Measurements from ENCODE around the gene NR3C2.

Gene NR3C2

GRCh38 chr4:148254621-148255343, 187.4 kb downstream of the NR3C2 start:
- FAIRE-seq = peak; percentile 45

GRCh38 chr4:148253768-148254167, 188.4 kb downstream of the NR3C2 start:
- no peak for FAIRE-seq

- no peak for FAIRE-seq
Measured at GRCh38 chr4:148248824-148249223, 193.4 kb downstream of the NR3C2 start.

- FAIRE-seq = no peak
Measured at GRCh38 chr4:148245015-148245414, 197.2 kb downstream of the NR3C2 start.

DNA sequence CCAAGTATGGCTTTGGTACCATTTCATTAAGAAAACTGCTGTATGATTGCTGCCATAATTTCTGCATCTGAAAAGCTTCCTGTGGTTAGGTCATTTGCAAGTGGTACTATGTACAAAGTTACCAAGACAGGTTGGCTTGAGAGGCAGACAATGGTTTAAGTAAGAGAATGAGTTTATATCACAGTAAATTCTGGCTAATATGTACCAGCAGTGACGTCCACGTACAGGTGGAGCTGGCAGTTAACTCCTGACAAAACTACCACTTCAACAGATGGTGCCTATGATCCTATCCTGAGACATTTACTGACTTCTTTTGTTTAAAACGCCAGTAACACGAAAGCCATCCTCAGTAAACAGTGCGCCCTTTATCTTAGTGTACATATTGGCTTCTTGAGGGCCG, 198.4 kb downstream of the NR3C2 start:
- FAIRE-seq = no peak

DNA sequence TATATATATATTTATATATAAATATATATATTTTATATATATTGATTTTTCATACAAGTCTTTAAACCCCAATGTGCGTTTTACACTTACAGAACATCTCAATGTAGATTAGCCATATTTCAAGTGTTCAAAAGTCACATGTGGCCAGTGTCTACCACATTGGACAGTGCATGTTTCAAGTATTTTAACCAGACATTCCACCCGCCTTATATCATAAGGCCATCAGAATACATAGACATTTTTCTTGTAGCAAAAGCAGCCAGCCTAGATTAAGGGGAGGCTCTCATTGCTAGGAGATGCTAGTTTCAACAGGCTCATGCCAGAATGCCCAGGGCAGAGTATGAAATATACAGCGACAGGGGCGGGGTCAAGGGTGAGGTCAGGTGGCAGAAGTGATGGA, 202.0 kb downstream of the NR3C2 start:
- no peak for FAIRE-seq

DNA sequence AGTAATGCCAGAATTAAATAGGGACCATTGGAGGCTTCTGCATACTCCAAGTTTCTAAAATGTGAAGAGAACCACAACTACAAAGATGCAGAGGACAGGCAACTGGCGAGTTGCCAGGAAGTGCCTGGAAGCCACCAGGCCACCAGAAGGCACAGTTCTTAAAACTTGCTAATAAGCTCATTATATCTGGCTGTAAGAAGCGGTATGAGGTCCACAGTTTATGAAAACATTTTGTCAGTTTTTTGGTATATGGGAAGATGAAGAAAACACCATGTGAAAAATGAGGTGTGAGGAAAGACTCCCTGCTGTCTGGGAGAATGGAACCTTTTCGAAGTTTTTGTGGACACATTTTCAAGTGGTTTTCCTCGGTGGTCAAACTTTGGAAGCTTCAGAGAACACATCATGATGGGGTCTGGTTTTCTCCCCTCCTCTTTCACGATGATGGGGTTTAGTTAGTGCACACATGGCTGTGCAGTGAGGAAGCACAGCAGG, 202.7 kb downstream of the NR3C2 start:
- no peak for FAIRE-seq

- no peak for FAIRE-seq
Measured at GRCh38 chr4:148238811-148239493, 203.3 kb downstream of the NR3C2 start.

GRCh38 chr4:148238086-148238485, 204.1 kb downstream of the NR3C2 start:
- no peak for FAIRE-seq

GRCh38 chr4:148235809-148236208, 206.4 kb downstream of the NR3C2 start:
- FAIRE-seq = no peak

GRCh38 chr4:148229798-148230197, 212.4 kb downstream of the NR3C2 start:
- no peak for FAIRE-seq

DNA sequence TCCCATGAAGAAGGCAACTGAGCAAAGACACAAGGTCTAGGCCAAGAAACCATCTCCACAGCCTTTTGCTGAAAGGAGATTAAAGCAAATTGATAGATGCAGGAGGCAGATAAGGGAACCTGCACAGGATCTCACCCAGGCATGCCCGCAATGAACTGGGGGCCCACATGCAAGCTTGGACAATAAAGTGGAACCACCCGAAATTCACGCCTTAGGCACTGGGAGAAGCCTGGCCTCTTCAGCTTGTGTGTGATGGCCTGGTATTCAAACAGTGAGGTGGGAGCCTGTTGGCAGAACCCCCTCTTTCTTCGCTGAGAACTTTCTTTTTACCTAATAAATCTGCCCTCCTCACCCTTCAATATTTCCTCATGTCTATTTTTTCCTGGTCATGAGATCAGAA, 213.2 kb downstream of the NR3C2 start:
- FAIRE-seq = no peak

- FAIRE-seq = no peak
Measured at GRCh38 chr4:148227147-148227546, 215.1 kb downstream of the NR3C2 start.

- FAIRE-seq = no peak
Measured at GRCh38 chr4:148226341-148226740, 215.9 kb downstream of the NR3C2 start.

DNA sequence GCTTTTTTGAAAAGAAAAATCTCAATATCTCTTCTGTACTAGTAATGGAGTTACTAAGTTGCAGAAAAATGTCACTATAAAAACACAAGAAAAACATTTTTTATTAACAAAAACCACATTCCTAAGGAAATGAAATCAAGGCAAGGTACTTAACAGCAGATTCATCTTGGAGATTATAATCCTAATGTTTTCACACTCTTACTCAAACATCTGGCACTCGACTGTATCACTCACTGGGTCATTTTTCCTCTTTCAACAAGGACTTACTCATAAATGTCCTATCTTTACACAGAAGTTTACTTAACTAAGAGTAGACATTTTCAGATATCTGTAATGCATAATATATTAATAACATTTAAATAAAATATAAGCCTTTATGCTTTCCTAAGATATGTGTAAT, 216.6 kb downstream of the NR3C2 start:
- FAIRE-seq = no peak

DNA sequence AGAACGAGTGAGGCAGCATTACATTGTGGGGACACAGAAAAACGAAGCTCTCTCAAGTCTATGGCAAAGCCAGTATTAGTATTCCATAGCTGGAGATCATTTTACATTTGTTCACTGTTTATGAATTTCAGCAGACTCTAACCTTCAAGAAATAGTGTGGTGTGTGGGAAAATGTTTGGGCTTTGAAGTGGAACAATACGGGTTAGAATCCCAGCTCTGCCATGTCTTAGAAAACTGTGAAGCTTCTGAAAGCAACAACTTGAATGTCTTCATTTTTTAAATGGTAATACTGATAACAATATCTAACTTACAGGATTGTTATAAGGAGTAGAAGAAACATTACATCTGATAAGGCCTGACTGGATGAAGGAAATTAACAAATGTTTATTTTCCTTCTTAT, 217.7 kb downstream of the NR3C2 start:
- FAIRE-seq = no peak

- FAIRE-seq = no peak
Measured at GRCh38 chr4:148222991-148223660, 219.1 kb downstream of the NR3C2 start.

DNA sequence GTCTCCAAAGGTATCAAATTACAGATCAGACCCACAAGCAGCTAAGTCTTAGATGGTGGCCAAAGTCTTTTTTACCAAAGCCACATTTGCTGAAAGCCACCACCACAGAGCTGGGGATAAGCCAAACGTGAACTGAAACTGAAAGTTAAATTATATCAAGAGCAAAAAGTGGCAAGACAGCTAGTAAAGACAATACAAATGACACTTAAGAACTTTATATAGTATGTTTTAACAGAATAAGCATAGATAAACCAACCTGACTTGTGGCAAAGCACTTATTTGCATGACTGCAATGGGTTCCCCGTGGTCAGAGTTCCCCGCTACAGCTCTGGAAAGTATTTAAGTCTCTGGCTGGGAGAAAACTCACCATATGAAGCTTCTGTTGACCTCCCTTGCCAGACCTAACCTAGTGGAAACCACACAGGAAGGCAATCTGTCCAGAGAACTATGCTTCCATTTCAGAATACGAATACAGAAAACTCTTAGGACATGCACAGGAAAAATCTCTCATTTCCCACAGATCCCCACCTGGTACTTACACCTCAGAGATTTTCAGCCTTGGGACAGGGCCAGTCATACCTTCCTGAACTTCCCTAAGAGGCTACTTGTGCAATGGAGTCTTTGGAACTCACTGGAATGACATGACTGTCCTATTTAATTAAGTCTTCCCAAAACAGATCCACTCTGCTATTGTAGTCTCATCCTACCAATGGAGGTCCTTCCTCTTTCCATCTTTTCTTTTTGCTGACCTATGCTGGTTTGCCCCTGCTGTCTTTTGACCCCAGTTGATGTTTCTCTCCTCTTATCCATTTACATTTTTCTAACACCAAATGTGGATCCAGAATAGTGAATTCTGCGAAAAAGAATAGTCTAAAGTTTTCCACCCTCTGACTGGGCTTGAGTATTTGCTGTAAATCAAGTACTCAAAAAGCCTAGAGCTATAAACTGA, 225.1 kb downstream of the NR3C2 start:
- FAIRE-seq = no peak

- peak; percentile 33 for FAIRE-seq
Measured at GRCh38 chr4:148216321-148216720, 225.9 kb downstream of the NR3C2 start.

- FAIRE-seq = no peak
Measured at GRCh38 chr4:148215202-148215601, 227.0 kb downstream of the NR3C2 start.

DNA sequence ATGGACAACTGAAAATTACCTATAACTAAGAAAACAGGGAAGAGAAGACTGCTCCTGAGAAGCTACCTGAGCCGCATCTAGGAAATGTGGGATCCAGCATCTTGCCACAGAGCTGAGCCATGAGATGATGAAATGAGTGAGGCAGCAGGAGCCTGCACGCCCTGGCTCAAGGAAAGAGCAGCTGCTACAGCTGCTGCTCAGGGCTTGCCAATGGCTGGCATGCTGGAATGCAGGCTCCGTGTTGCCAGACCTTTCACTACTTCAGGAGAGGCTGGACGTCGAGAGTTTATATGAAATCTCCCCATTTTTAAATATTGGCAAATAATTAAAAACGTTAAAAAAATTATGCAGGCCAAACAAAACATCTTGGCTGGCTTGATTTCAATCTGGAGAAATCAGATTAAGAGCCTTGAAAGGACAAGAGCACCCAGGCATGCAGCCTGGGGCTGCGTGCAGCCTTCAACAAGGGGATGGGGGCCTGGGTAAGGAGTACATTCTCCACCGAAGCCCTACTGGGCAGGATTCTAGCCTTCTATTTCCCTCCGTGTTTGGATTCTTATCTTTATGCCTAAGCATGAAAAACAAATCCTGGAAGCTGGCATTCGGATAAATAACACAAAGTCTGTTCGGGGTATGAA, 227.6 kb downstream of the NR3C2 start:
- FAIRE-seq = peak; percentile 30

DNA sequence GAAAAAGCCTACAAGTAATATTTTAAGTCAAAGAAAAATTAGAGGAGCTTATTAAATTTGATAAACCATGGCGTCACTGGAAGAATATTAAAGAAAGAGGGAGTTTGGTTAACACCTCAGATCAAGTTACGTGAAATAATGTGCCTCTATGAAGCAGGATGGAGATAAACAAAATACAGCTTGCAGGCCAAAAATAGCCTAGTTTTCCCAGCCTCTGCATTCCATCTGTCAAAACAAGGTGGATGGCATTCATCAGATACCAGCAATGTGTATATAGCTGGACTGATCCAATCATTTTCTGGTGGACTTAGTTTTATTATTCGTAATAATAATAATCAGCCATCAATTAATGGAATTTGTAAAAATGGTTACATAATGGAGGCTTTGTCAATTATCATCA, 230.7 kb downstream of the NR3C2 start:
- no peak for FAIRE-seq
